Heart left ventricle (tissue), 16 donors: ENCODE measurements around the gene GNPTG. TPM values are rescaled to one million over a fixed set of nuclear protein-coding genes. Genes with fewer than 3 reads are reported as not detected.

Experiments
- ATAC-seq, 4 donors: fragments of 200-7000 bp; cut with Tn5 transposase; one replicate each; pipeline ENCODE4 v1.9.1; 2020 to 2022; ENCODE audit warnings: moderate library complexity in 4 of 4, mild to moderate bottlenecking in 3 of 4, moderate number of reproducible peaks in 1 of 4
- DNase-seq, 5 donors: peaks; one replicate each; pipeline ENCODE4 v3.0.0-alpha.2; 2020
- H3K27ac ChIP-seq, 12 donors: fragments of 200-600 bp; sonication (generic) in 4 of 12; one replicate each; pipeline versions ENCODE4 v1.5.0 to v1.8.0; 2016 to 2022; ENCODE audit warnings: mild to moderate bottlenecking in 2 of 12
- H3K27me3 ChIP-seq, 9 donors: fragments of 200-600 bp; sonication (generic) in 2 of 9; one replicate each; pipeline versions ENCODE4 v1.5.1 to v1.8.0; 2016 to 2022; ENCODE audit warnings: mild to moderate bottlenecking in 3 of 9
- H3K36me3 ChIP-seq, 9 donors: fragments of 200-600 bp; sonication (generic) in 2 of 9; one replicate each; pipeline versions ENCODE4 v1.5.0 to v1.8.0; 2018 to 2022; ENCODE audit warnings: mild to moderate bottlenecking in 2 of 9
- H3K4me1 ChIP-seq, 12 donors: fragments of 200-600 bp; sonication (generic) in 4 of 12; one replicate each; pipeline versions ENCODE4 v1.5.0 to v1.8.0; 2016 to 2022; ENCODE audit warnings: mild to moderate bottlenecking in 3 of 12
- H3K4me3 ChIP-seq, 12 donors: fragments of 200-600 bp; sonication (generic) in 4 of 12; one replicate each; pipeline versions ENCODE4 v1.5.0 to v1.8.0; 2017 to 2022; ENCODE audit warnings: mild to moderate bottlenecking in 9 of 12, moderate library complexity in 4 of 12
- H3K9me3 ChIP-seq, 12 donors: fragments of 200-600 bp; sonication (generic) in 4 of 12; one replicate each; pipeline versions ENCODE4 v1.5.0 to v1.8.0; 2016 to 2022; ENCODE audit warnings: mild to moderate bottlenecking in 1 of 12
- CTCF ChIP-seq, 12 donors: fragments of 200-600 bp; sonication (generic) in 4 of 12; IDR thresholded peaks; one replicate each; pipeline versions ENCODE4 v1.5.0 to v1.8.0; 2018 to 2022; ENCODE audit warnings: antibody characterized with exemption in 12 of 12, mild to moderate bottlenecking in 5 of 12
- POLR2A ChIP-seq, 2 donors: fragments of 450-650 bp; IDR thresholded peaks; one replicate each; pipeline ENCODE4 v1.6.1; 2017; ENCODE audit warnings: antibody characterized with exemption in 2 of 2, mild to moderate bottlenecking in 2 of 2, moderate library complexity in 2 of 2
- WGBS, 4 donors: extraction: QIAGEN DNeasy Blood & Tissue Kit in 2 of 4; methylation state at CpG; one replicate each; pipeline versions ENCODE4 v1.1.5 to v1.1.7; 2013 to 2018; 5-methylcytosine and 5-hydroxymethylcytosine counted together
- intact Hi-C, 10 donors: fragments of 100-400 bp; cut with DNase I; formaldehyde crosslinking; loops; one replicate each; pipeline versions ENCODE4 v1.11.1 to v1.14.2; 2022
- polyA plus RNA-seq, 2 donors: library from polyadenylated mRNA; stranded (reverse); fragments of 200-250 nt; gene quantifications; one replicate each; pipeline ENCODE4 v1.2.3, GENCODE V29; 2013
- total RNA-seq, 9 donors: library from RNA; depleted of rRNA in 2 of 9; stranded (reverse); fragments of >200 nt in 2 of 9; fragmentation: NEBNext Ultra II Directional in 3 of 9; extraction: Animal tissue kit (Norgen Biotek cat#: 25700) in 3 of 9; gene quantifications; one replicate each; pipeline versions ENCODE4 v1.1.0 to v1.2.4, GENCODE V29; 2016 to 2023
- donor health status: ischemic (EF 13 %, LVEDD 7.1; RV severe dilation, severe dysfunction).
- donor health status: healthy with polysubstance abuse.
- donor health status: DM: no; HTN: yes; CAD: no.
- donor health status: DM: no; HTN: no; CAD: no.
- donor health status: ischemic (EF 25% LVEDD 6.9; RV normal size, moderate dysfunction).
- donor health status: ischemic (EF 25% LVEDD 5.7; RV mildly dilated, moderate dysfunction).
- donor health status: healthy.
- donor health status: DM: yes; HTN: yes; CAD: no.
- donor health status: ischemic (EF 35%, LVEDD 5.7; RV mildly dilated, moderate dysfunction).
- donor health status: nonischemic (EF 11% LVEDD 7.7; RV severe dilation, severe dysfunction).
- donor health status: DM: yes; HTN: yes; CAD: no.
- donor health status: PGD.
- donor health status: ischemic (EF 29% LVEDD 5.4; RV normal size, mild dysfunction).
- donor health status: nonischemic (EF 23%, LVEDD 6.1; RV moderate dilation, normal function).

Gene GNPTG
- total and polyA plus RNA-seq, 11 donors = 25.4 to 54.2 (median 31.9) TPM

DNA sequence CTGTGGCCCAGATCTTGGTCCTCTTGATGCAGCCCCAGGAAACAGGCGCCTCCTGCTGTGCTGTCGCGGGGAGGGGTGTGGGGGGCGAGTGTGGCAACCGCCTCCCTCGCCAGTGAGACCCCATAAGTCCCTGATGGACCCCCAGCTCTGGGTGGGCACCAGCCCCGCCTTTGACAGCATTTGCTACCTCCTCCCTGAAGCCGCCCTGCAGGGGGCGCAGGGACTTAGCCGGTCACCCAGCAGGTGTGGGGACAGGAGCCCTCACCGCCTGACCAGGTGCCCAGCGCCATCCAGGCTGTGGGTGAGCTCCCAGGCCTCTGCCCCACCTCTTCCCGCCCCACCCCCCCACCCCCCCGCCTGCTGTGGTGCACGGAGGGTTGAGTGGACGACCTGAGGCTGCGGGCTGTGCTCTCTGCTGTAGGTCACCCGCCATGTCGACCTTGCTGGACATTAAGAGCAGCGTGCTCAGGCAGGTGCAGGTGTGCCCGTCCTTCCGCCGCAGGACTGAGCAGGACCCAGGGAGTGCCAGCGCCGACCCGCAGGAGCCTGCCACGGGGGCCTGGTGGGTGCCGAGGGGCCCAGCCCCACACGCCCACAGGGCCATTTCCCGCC, 13.5 kb upstream of the GNPTG start:
- intact Hi-C loops = no loop called here
- WGBS, 4 donors = 39 to 65% (median 62%) methylated on average over 5 to 30 of the region's 30 CpGs
- H3K27ac ChIP-seq = no peak overlapping the region
- H3K4me3 ChIP-seq = no peak overlapping the region
- peaks cover 0 to 28% (median 13%) of the 10 kb centered on the region in 12 donors for H3K4me1 ChIP-seq
- TF ChIP-seq POLR2A (IDR thresholded peaks at IDR 0.05) (no peak), CTCF (IDR thresholded peaks at IDR 0.05) (peak in 7 of 12 donors; percentile 6 to 42 (median 24))
- H3K27me3 ChIP-seq = peaks cover 8 to 25% (median 15%) of the 10 kb centered on the region in 9 donors
- DNase-seq = no peak
- no peak for ATAC-seq
- no peaks in the 10 kb centered on the region for H3K36me3 ChIP-seq
- no peaks in the 10 kb centered on the region for H3K9me3 ChIP-seq

- intact Hi-C loops = no loop called here
- ATAC-seq (no peak), DNase-seq (no peak)
- Histone ChIP-seq H3K27me3 (peaks cover 3 to 16% (median 7%) of the 10 kb centered on the region in 9 donors), H3K9me3 (no peaks in the 10 kb centered on the region), H3K4me3 (no peak overlapping the region), H3K4me1 (peaks cover 0 to 24% (median 8%) of the 10 kb centered on the region in 12 donors), H3K36me3 (no peaks in the 10 kb centered on the region), H3K27ac (no peak overlapping the region)
- WGBS, 4 donors = 73 to 78% (median 75%) methylated on average over 25 to 31 of the region's 31 CpGs
- no peak for TF ChIP-seq POLR2A (IDR thresholded peaks at IDR 0.05)
- TF ChIP-seq CTCF (IDR thresholded peaks at IDR 0.05) = no peak
Observed at GRCh38 chr16:1338855-1339675, 12.7 kb upstream of the GNPTG start.

GRCh38 chr16:1340730-1341494, 10.8 kb upstream of the GNPTG start:
- no peaks in the 10 kb centered on the region for H3K9me3 ChIP-seq
- H3K27me3 ChIP-seq = no peaks in the 10 kb centered on the region
- peaks cover 0 to 17% (median 5%) of the 10 kb centered on the region in 12 donors for H3K4me1 ChIP-seq
- intact Hi-C loops = no loop called here
- H3K4me3 ChIP-seq = no peak overlapping the region
- ATAC-seq = no peak
- H3K27ac ChIP-seq = no peak overlapping the region
- H3K36me3 ChIP-seq = no peaks in the 10 kb centered on the region
- 87 to 88% (median 88%) methylated on average over 10 to 36 of the region's 36 CpGs for WGBS, 4 donors
- TF ChIP-seq CTCF (IDR thresholded peaks at IDR 0.05) (no peak), POLR2A (IDR thresholded peaks at IDR 0.05) (no peak)
- no peak for DNase-seq
